Astrocyte of the cerebellum (primary cell): Measurements from ENCODE around the gene UTS2R.
A peak's percentile ranks its signal among the peaks of the same experiment; 100 is the strongest.

Experiments
- DNase-seq: peaks from one replicate; pipeline ENCODE4 v3.0.0-alpha.2; 2011; ENCODE audit warnings: low read depth
- H3K4me3 ChIP-seq: 2 replicates; pipeline ENCODE4 v1.5.1; 2011; ENCODE audit warnings: mild to moderate bottlenecking, low read depth, low read length, moderate library complexity
- CTCF ChIP-seq: IDR thresholded peaks from 2 replicates; pipeline ENCODE4 v1.5.1; 2012; ENCODE audit warnings: low read length, low read depth, moderate library complexity, mild to moderate bottlenecking; ENCODE audit errors: missing control alignments
- in situ Hi-C: cut with HindIII; loops from 2 replicates; pipeline ENCODE4 v1.10.0; 2017; ENCODE audit warnings: low sequenced_read_pairs

Gene UTS2R

DNA sequence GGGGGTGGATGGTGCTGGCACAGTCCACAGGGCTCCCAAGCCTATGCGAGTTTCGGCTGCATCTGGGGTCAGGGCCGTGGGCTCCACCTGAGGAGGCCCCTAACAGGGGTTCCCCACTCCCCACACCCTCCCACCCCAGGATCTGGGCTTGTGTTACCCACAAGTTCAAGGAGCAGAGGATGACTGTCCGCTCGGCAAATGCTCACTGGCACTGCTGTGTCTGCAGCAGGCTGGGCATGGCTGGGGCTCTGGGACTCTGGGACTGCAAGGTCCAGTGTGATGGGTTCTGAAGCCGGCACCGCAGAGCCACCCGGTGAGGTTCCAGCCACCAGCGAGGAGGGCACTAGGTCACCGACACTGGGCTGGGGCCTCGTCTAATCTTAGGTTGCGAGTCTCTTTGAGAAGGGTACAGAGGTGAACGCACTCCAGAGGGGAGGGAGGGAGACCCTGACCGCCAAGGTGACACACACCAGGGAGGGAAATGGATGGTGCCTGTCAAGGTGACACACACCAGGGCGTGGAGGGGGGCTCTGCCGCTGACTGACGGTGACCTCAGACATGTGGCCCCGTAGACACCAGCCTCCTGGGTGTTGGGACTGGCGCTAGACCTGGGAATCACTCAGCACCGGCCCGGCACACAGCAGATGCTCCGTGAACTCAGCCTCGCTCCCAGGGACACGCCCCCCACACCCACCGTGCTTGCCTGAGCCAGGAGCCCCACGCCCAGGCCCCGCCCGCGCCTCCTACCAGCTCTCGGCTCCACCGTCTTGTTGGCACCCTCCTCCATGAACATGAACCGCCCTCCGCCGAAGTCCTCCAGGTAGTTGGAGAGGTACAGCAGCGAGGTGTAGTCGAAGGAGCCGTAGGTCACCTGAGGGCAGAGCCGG, 26.1 kb downstream of the UTS2R start:
- no peak overlapping the region for H3K4me3 ChIP-seq
- no peak for TF ChIP-seq CTCF
- in situ Hi-C loops, result no loop called here
- no peak for DNase-seq

DNA sequence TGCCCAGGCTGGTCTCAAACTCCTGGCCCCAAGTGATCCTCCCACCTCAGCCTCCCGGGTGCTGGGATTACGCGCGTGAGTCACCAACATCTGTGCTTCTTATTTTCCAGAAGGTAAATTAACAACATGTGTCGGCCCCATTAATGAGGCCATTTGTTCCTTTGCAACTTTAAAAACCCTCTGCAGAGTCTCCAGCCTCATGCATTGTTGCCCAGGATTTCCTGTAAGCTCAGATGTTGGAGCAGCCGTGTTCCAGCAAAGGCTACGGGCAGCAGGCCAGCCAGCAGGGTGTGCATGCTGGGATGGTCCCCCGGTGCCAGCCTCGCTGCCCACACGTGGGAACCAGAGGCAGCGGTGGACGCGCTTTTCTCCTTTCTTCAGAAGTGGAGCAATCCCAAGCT, 27.5 kb downstream of the UTS2R start:
- DNase-seq, result peak; percentile 56
- TF ChIP-seq CTCF, result no peak
- in situ Hi-C loops, result no loop called here
- H3K4me3 ChIP-seq, result no peak overlapping the region

DNA sequence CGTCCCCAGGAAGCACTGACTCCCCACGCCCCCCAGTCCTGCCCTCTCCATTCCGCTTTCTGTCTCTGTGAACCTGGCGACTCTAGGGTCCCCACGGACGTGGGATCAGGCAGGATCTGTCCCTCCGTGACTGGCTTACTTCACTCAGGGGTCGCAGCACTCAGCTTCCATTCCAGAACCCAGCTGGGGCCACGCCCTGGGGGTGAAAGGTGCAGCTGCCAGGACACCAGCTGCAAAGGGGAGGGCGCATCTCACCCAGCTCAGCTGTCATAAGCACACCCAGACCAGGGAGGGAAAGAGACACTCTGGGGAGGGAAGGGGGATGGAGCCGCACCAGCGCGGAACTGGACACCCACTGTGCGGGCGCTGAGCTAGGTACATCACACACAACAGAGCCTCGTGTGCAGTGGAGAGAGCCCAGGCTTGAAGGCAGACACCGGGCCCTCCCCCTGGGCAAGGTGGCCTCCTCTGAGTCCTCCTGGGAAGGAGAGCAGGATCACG, 28.1 kb downstream of the UTS2R start:
- in situ Hi-C loops, result no loop called here
- no peak overlapping the region for H3K4me3 ChIP-seq
- TF ChIP-seq CTCF, result no peak
- DNase-seq, result no peak

- in situ Hi-C loops, result no loop called here
- TF ChIP-seq CTCF, result no peak
- H3K4me3 ChIP-seq, result no peak overlapping the region
- DNase-seq, result no peak
Observed at GRCh38 chr17:82400206-82400605, 28.6 kb downstream of the UTS2R start.

DNA sequence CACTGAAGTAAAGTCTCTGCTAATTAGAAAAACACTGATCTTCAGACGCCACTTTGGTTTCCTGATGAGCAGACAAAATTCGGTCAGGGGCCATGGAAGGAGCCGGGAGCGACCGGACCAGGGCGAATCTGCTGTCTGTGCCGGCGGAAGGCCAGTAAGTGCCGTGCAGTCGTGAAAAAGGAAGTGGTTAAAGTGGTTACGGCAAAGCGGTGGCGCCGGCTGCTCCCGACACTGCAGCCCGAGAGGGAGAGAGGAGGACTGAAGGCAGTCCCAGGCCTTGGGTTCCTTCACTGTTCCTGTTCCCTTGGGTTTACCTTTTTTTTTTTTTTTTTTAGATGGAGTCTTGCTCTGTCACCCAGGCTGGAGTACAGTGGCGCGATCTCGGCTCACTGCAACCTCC, 29.3 kb downstream of the UTS2R start:
- in situ Hi-C loops, result no loop called here
- DNase-seq, result no peak
- TF ChIP-seq CTCF, result no peak
- H3K4me3 ChIP-seq, result no peak overlapping the region

DNA sequence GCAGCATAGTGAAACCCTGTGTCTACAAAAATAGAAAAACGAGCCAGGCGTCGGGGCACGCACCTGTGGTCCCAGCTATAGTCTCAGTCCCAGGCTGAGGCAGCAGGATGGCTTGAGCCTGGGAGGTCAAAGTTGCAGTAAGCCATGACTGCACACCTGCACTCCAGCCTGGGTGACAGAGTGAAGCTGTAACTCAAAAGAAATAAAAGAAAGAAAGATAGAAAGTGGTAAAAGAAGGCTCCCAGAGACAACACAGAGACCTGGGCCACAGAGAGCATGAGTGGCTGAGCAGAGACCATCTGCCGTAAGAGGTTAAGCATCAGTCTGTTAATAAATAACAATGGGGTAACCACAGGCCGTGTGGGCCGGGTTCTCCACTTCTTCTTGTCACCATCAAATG, 31.3 kb downstream of the UTS2R start:
- in situ Hi-C loops, result no loop called here
- DNase-seq, result no peak
- H3K4me3 ChIP-seq, result no peak overlapping the region
- no peak for TF ChIP-seq CTCF
